Glutamatergic neuron (in vitro differentiated cells): ENCODE data around the gene TBC1D8B. TPM values are rescaled to one million over a fixed set of nuclear protein-coding genes. Genes with fewer than 3 reads are reported as not detected.

Source experiments
- DNase-seq: peaks from one replicate; pipeline ENCODE4 v3.0.0; 2022
- H3K27ac Mint-ChIP-seq: one replicate; pipeline ENCODE4 v1.8.0; 2020; ENCODE audit warnings: mild to moderate bottlenecking, mixed read lengths, inconsistent platforms; ENCODE audit not compliant: unreplicated experiment
- H3K27me3 Mint-ChIP-seq: one replicate; pipeline ENCODE4 v1.8.0; 2020; ENCODE audit warnings: mild to moderate bottlenecking, moderate library complexity, mixed read lengths, inconsistent platforms; ENCODE audit not compliant: unreplicated experiment
- H3K36me3 Mint-ChIP-seq: one replicate; pipeline ENCODE4 v1.8.0; 2020; ENCODE audit warnings: mild to moderate bottlenecking, mixed read lengths, inconsistent platforms; ENCODE audit not compliant: unreplicated experiment
- H3K4me1 Mint-ChIP-seq: one replicate; pipeline ENCODE4 v1.8.0; 2020; ENCODE audit warnings: mild to moderate bottlenecking, low read depth, mixed read lengths, inconsistent platforms; ENCODE audit not compliant: unreplicated experiment
- H3K4me3 Mint-ChIP-seq: one replicate; pipeline ENCODE4 v1.8.0; 2020; ENCODE audit warnings: mild to moderate bottlenecking, mixed read lengths, inconsistent platforms; ENCODE audit not compliant: unreplicated experiment
- H3K9me3 Mint-ChIP-seq: one replicate; pipeline ENCODE4 v1.8.0; 2020; ENCODE audit warnings: mild to moderate bottlenecking, moderate library complexity, mixed read lengths, inconsistent platforms; ENCODE audit not compliant: unreplicated experiment
- CTCF ChIP-seq: fragments of 200-600 bp; sonication (generic); IDR thresholded peaks from one replicate; pipeline ENCODE4 v1.5.0; 2021; ENCODE audit not compliant: partially characterized antibody, unreplicated experiment
- total RNA-seq: library from RNA; stranded (reverse); fragmentation: NEBNext Ultra II Directional; extraction: Animal tissue kit (Norgen Biotek cat#: 25700); gene quantifications from one replicate; pipeline ENCODE4 v1.2.1, GENCODE V29; 2021; ENCODE audit not compliant: unreplicated experiment

TBC1D8B gene
- total RNA-seq, 1 donor from 2014 or later = 4.6 TPM

GRCh38 chrX:106899276-106899675 lies 96.8 kb downstream of the TBC1D8B start:
- no peak overlapping the region for H3K27ac Mint-ChIP-seq
- no peaks in the 10 kb centered on the region for H3K36me3 Mint-ChIP-seq
- H3K9me3 Mint-ChIP-seq = no peaks in the 10 kb centered on the region
- TF ChIP-seq CTCF = no peak
- H3K27me3 Mint-ChIP-seq = no peaks in the 10 kb centered on the region
- no peak for DNase-seq
- H3K4me3 Mint-ChIP-seq = no peak overlapping the region
- peaks cover 5% of the 10 kb centered on the region for H3K4me1 Mint-ChIP-seq

DNA sequence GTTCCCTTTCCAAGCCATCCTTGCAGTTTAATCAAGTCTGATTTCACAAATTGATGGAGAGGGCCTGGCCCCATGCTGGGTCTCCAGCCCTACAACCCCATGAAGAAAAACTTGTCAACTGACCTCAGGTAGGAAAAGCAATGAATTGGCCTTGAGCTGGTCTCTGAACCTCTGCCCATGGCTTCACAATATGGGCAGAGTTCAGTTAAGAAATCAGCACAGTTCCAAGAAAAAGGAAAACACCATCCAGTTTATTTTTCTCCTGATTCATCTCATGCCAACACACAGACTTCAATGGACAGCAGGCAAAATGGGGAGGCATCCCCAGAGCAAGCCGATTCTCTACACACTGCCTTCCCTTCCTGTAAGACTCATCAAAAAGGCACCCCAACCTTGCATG lies 97.4 kb downstream of the TBC1D8B start:
- no peak for DNase-seq
- TF ChIP-seq CTCF = no peak
- Mint-ChIP-seq H3K27me3 (no peaks in the 10 kb centered on the region), H3K9me3 (no peaks in the 10 kb centered on the region), H3K4me3 (no peak overlapping the region), H3K4me1 (peaks cover 5% of the 10 kb centered on the region), H3K27ac (no peak overlapping the region), H3K36me3 (no peaks in the 10 kb centered on the region)

DNA sequence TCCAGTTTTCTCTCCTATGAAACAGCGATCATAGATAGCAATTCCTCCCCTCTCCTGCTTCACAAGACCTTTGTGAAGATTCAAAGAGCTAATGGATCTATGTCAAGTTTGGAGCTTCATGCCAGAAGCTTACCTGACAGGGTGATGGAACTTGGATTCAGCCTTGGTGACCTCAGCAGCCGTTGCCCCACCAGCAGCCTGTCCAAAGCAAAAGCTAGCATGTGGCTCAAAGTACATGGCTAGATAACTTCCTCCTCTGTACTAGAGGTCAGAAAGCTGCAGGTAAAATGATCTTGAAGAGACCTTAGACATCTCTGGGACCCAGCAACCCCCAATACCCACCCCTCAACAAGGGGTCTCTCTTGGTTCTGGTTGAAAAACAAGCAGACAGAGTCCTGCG lies 98.9 kb downstream of the TBC1D8B start:
- no peak for TF ChIP-seq CTCF
- Mint-ChIP-seq H3K4me3 (no peak overlapping the region), H3K9me3 (no peaks in the 10 kb centered on the region), H3K4me1 (peaks cover 5% of the 10 kb centered on the region), H3K27ac (no peak overlapping the region), H3K36me3 (no peaks in the 10 kb centered on the region), H3K27me3 (no peaks in the 10 kb centered on the region)
- DNase-seq = no peak

DNA sequence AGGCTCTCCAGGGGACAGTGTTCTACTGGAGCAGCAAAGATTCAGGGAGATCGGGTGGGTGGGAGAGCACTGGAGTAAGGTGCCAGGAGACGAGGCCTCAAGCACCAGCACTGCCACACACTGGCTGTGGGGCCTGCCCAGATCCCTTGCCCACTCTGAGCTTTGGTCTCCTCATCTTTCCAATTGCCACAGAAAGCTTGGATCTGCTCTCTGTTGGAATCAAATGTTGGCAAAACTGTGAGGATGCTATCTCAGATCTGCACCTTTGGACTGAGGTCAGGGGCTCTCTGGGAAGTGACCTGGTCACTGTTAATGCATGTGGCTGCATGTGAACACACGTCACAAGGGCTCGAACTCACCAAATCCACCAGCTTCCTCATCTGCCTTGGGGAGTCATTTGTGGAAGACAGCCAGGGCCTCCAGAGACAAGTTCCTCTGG lies 99.3 kb downstream of the TBC1D8B start:
- H3K27me3 Mint-ChIP-seq = peaks cover 1% of the 10 kb centered on the region
- no peak for DNase-seq
- H3K9me3 Mint-ChIP-seq = no peaks in the 10 kb centered on the region
- H3K27ac Mint-ChIP-seq = no peak overlapping the region
- H3K4me1 Mint-ChIP-seq = peaks cover 5% of the 10 kb centered on the region
- TF ChIP-seq CTCF = no peak
- no peaks in the 10 kb centered on the region for H3K36me3 Mint-ChIP-seq
- no peak overlapping the region for H3K4me3 Mint-ChIP-seq

- H3K36me3 Mint-ChIP-seq = no peaks in the 10 kb centered on the region
- no peak overlapping the region for H3K4me3 Mint-ChIP-seq
- H3K27me3 Mint-ChIP-seq = peaks cover 4% of the 10 kb centered on the region
- H3K4me1 Mint-ChIP-seq = peaks cover 5% of the 10 kb centered on the region
- H3K27ac Mint-ChIP-seq = no peak overlapping the region
- TF ChIP-seq CTCF = no peak
- no peak for DNase-seq
- no peaks in the 10 kb centered on the region for H3K9me3 Mint-ChIP-seq
Measured at GRCh38 chrX:106902684-106903083, 100.2 kb downstream of the TBC1D8B start.
